Tibial artery (tissue), 4 donors: ENCODE measurements around the gene KRTAP6-1.

Experiments used
- DNase-seq, 2 donors: peaks; one replicate each; pipeline ENCODE4 v3.0.0-alpha.2; 2019
- H3K27ac ChIP-seq, 2 donors: fragments of 200-600 bp; sonication (generic) in 1 of 2; 1 replicate in 1 of 2; 2 replicates in 1 of 2; pipeline ENCODE4 v1.5.1; 2018 to 2019; ENCODE audit warnings: mild to moderate bottlenecking in 1 of 2
- H3K27me3 ChIP-seq, 2 donors: fragments of 200-600 bp; sonication (generic) in 1 of 2; one replicate each; pipeline versions ENCODE4 v1.5.1 to v1.6.0; 2016 to 2019
- H3K36me3 ChIP-seq, 3 donors: fragments of 200-600 bp; sonication (generic) in 2 of 3; one replicate each; pipeline ENCODE4 v1.5.1; 2016 to 2019; ENCODE audit warnings: mild to moderate bottlenecking in 2 of 3
- H3K4me1 ChIP-seq, 4 donors: fragments of 200-600 bp; sonication (generic) in 2 of 4; 1 replicate in 3 of 4; 2 replicates in 1 of 4; pipeline ENCODE4 v1.5.1; 2016 to 2019
- H3K4me3 ChIP-seq, 2 donors: fragments of 200-600 bp; sonication (generic) in 1 of 2; 1 replicate in 1 of 2; 2 replicates in 1 of 2; pipeline ENCODE4 v1.5.1; 2018 to 2019; ENCODE audit warnings: mild to moderate bottlenecking in 2 of 2
- H3K9me3 ChIP-seq, 3 donors: fragments of 200-600 bp; sonication (generic) in 1 of 3; one replicate each; pipeline ENCODE4 v1.5.1; 2016 to 2019
- intact Hi-C: fragments of 100-400 bp; cut with DNase I; formaldehyde crosslinking; loops from one replicate; pipeline ENCODE4 v1.15.0; 2023; ENCODE audit warnings: low total_unique reads
- TF ChIP-seq, protein P1 (sequence below), 2 experiments: fragments of 200-600 bp in 1 of 2; fragments of 450-650 bp in 1 of 2; IDR thresholded peaks; one replicate each; pipeline ENCODE4 v1.5.1; 2017 to 2019; ENCODE audit warnings: antibody characterized with exemption in 2 of 2, mild to moderate bottlenecking in 1 of 2, moderate library complexity in 1 of 2

The KRTAP6-1 gene

GRCh38 chr21:30598802-30599201 is 14.9 kb downstream of the KRTAP6-1 start, which contains the start of gene KRTAP6-2:
KRTAP6-2 (minus strand) TSS chr21:30598902; CDS start chr21:30598874, 28 bp downstream.
- TF ChIP-seq, protein P1, sequence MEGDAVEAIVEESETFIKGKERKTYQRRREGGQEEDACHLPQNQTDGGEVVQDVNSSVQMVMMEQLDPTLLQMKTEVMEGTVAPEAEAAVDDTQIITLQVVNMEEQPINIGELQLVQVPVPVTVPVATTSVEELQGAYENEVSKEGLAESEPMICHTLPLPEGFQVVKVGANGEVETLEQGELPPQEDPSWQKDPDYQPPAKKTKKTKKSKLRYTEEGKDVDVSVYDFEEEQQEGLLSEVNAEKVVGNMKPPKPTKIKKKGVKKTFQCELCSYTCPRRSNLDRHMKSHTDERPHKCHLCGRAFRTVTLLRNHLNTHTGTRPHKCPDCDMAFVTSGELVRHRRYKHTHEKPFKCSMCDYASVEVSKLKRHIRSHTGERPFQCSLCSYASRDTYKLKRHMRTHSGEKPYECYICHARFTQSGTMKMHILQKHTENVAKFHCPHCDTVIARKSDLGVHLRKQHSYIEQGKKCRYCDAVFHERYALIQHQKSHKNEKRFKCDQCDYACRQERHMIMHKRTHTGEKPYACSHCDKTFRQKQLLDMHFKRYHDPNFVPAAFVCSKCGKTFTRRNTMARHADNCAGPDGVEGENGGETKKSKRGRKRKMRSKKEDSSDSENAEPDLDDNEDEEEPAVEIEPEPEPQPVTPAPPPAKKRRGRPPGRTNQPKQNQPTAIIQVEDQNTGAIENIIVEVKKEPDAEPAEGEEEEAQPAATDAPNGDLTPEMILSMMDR (IDR thresholded peaks at IDR 0.05) = no peak
- Histone ChIP-seq H3K27ac (no peak within 1 kb of the TSS), H3K4me1 (no peaks in the 10 kb centered on the region), H3K36me3 (no peaks in the 10 kb centered on the region), H3K9me3 (no peaks in the 10 kb centered on the region), H3K27me3 (no peaks in the 10 kb centered on the region), H3K4me3 (no peak within 1 kb of the TSS)
- no peak for DNase-seq
- intact Hi-C loops = no loop called here

GRCh38 chr21:30592140-30592539 is 21.6 kb downstream of the KRTAP6-1 start, which contains the start of gene KRTAP6-3:
KRTAP6-3 (plus strand) TSS chr21:30592440; CDS start chr21:30592446, 6 bp downstream.
- no peak for DNase-seq
- no peak within 1 kb of the TSS for H3K4me3 ChIP-seq
- TF ChIP-seq, protein P1 (IDR thresholded peaks at IDR 0.05) = no peak
- intact Hi-C loops = no loop called here
- H3K9me3 ChIP-seq = no peaks in the 10 kb centered on the region
- H3K27me3 ChIP-seq = no peaks in the 10 kb centered on the region
- no peak within 1 kb of the TSS for H3K27ac ChIP-seq
- no peaks in the 10 kb centered on the region for H3K36me3 ChIP-seq
- no peaks in the 10 kb centered on the region for H3K4me1 ChIP-seq

DNA sequence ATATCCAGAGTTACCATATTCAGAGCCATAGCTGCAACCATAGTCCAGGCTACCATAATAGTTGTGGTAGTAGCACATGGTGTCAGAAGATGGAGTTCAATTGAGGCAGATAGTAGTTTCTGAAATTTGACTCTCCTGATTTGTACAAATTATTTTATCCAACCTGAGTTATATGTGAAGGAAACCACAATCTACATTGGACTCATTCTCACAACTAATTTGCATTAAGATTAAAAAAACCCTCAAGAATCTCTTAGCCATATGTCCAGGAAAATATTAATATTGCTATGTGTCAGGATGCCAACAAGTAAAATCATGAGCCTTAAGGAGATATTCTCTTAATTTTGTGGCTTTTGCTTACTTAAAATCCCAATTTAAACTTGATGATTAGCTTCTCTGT is 23.4 kb downstream of the KRTAP6-1 start, which contains the start of gene KRTAP22-2:
TSS of gene KRTAP22-2 (minus strand) at position 101 of the 400 bp plus-strand sequence.
- no peaks in the 10 kb centered on the region for H3K27me3 ChIP-seq
- no peak within 1 kb of the TSS for H3K4me3 ChIP-seq
- H3K36me3 ChIP-seq = no peaks in the 10 kb centered on the region
- TF ChIP-seq, protein P1 (IDR thresholded peaks at IDR 0.05) = no peak
- DNase-seq = no peak
- H3K4me1 ChIP-seq = no peaks in the 10 kb centered on the region
- H3K27ac ChIP-seq = no peak within 1 kb of the TSS
- no peaks in the 10 kb centered on the region for H3K9me3 ChIP-seq
- intact Hi-C loops = no loop called here

GRCh38 chr21:30582870-30583269 is 30.9 kb downstream of the KRTAP6-1 start:
- H3K27me3 ChIP-seq = no peaks in the 10 kb centered on the region
- H3K4me3 ChIP-seq = no peak overlapping the region
- no peak for DNase-seq
- H3K9me3 ChIP-seq = no peaks in the 10 kb centered on the region
- H3K36me3 ChIP-seq = no peaks in the 10 kb centered on the region
- H3K27ac ChIP-seq = no peak overlapping the region
- intact Hi-C loops = no loop called here
- H3K4me1 ChIP-seq = no peaks in the 10 kb centered on the region
- TF ChIP-seq, protein P1 (IDR thresholded peaks at IDR 0.05) = no peak

GRCh38 chr21:30580132-30580531 is 33.6 kb downstream of the KRTAP6-1 start:
- intact Hi-C loops = no loop called here
- H3K4me3 ChIP-seq = no peak overlapping the region
- H3K27me3 ChIP-seq = no peaks in the 10 kb centered on the region
- no peak overlapping the region for H3K27ac ChIP-seq
- H3K36me3 ChIP-seq = no peaks in the 10 kb centered on the region
- no peaks in the 10 kb centered on the region for H3K4me1 ChIP-seq
- no peak for DNase-seq
- no peaks in the 10 kb centered on the region for H3K9me3 ChIP-seq
- TF ChIP-seq, protein P1 (IDR thresholded peaks at IDR 0.05) = no peak

DNA sequence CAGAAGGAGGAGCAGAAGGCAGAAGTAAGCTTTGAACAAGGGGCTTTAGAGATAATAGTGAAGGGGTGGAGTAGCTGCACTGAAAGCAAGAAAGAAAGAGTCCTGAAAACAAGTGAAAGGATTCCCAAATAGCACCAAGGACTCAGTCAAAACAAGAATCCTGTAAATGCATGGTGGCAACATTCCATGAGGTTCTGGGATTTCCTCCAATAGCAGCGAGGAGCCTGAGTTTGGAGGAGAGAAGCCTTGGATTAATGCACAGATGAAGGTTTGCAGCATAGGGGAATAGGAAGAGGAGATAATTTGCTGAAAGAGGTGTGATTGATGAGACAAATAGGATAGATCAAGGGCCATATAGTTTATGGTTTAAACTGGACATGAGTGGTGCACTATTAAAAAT is 34.4 kb downstream of the KRTAP6-1 start:
- Histone ChIP-seq H3K27me3 (no peaks in the 10 kb centered on the region), H3K4me1 (no peaks in the 10 kb centered on the region), H3K9me3 (no peaks in the 10 kb centered on the region), H3K36me3 (no peaks in the 10 kb centered on the region), H3K27ac (no peak overlapping the region), H3K4me3 (no peak overlapping the region)
- intact Hi-C loops = no loop called here
- no peak for DNase-seq
- TF ChIP-seq, protein P1 (IDR thresholded peaks at IDR 0.05) = no peak
